Thyroid gland (tissue), 4 donors: ENCODE results near the gene ADAM8. TPM values are rescaled to one million over a fixed set of nuclear protein-coding genes. Genes with fewer than 3 reads are reported as not detected.
"Not testable (repeated sequence)": the region's sequence is repeated elsewhere in the genome, so short reads cannot be mapped to it uniquely, and the experiment has no call there.

Experiments
- DNase-seq, 2 donors: peaks; one replicate each; pipeline ENCODE4 v3.0.0-alpha.2; 2019
- H3K27ac ChIP-seq, 3 donors: fragments of 200-600 bp; sonication (generic); 1 replicate in 2 of 3; 2 replicates in 1 of 3; pipeline ENCODE4 v1.5.1; 2016 to 2019; ENCODE audit warnings: mild to moderate bottlenecking in 1 of 3, moderate library complexity in 1 of 3
- H3K27me3 ChIP-seq: fragments of 200-600 bp; sonication (generic); one replicate; pipeline ENCODE4 v1.5.1; 2019
- H3K36me3 ChIP-seq, 2 donors: fragments of 200-600 bp; sonication (generic); one replicate each; pipeline ENCODE4 v1.5.1; 2016 to 2019
- H3K4me1 ChIP-seq, 2 donors: fragments of 200-600 bp; sonication (generic); one replicate each; pipeline ENCODE4 v1.5.1; 2017 to 2019
- H3K4me3 ChIP-seq, 3 donors: fragments of 200-600 bp; sonication (generic); replicated peaks in 1 of 3; 1 replicate in 2 of 3; 2 replicates in 1 of 3; pipeline ENCODE4 v1.5.1; 2016; ENCODE audit warnings: mild to moderate bottlenecking in 1 of 3
- H3K9me3 ChIP-seq: fragments of 200-600 bp; sonication (generic); one replicate; pipeline ENCODE4 v1.5.1; 2017
- CTCF ChIP-seq, 6 experiments: fragments of 200-600 bp in 3 of 6; fragments of 450-650 bp in 3 of 6; sonication (generic) in 3 of 6; IDR thresholded peaks; one replicate each; pipeline ENCODE4 v1.5.1; 2016 to 2019; ENCODE audit warnings: antibody characterized with exemption in 6 of 6, mild to moderate bottlenecking in 2 of 6, inconsistent platforms in 1 of 6, moderate library complexity in 1 of 6
- POLR2A ChIP-seq, 2 donors: fragments of 450-650 bp; IDR thresholded peaks; one replicate each; pipeline ENCODE4 v1.6.1; 2017; ENCODE audit warnings: antibody characterized with exemption in 2 of 2, mild to moderate bottlenecking in 2 of 2, moderate library complexity in 1 of 2
- WGBS, 2 donors: methylation state at CpG; one replicate each; pipeline ENCODE4 v1.1.5; 2017; 5-methylcytosine and 5-hydroxymethylcytosine counted together
- intact Hi-C: fragments of 100-400 bp; cut with DNase I; formaldehyde crosslinking; loops from one replicate; pipeline ENCODE4 v1.15.1; 2023
- total RNA-seq, 4 donors: library from RNA; depleted of rRNA; stranded (reverse); fragments of >200 nt; gene quantifications; one replicate each; pipeline ENCODE4 v1.2.3, GENCODE V29; 2016

The ADAM8 gene
- total RNA-seq, 4 donors from 2014 or later, result 1.6 to 9.8 (median 2.6) TPM

- Histone ChIP-seq H3K27me3 (peaks cover 14% of the 10 kb centered on the region), H3K9me3 (no peaks in the 10 kb centered on the region), H3K36me3 (no peaks in the 10 kb centered on the region), H3K27ac (no peak overlapping the region), H3K4me1 (peaks cover 6 to 18% of the 10 kb centered on the region in 2 donors), H3K4me3 (no peak overlapping the region)
- TF ChIP-seq POLR2A (IDR thresholded peaks at IDR 0.05) (no peak), CTCF (IDR thresholded peaks at IDR 0.05) (no peak)
- intact Hi-C loops, result no loop called here
- DNase-seq, result peak; percentile 60 to 71
- 14 to 18% methylated on average over 2 to 3 of the region's 13 CpGs for WGBS, 2 donors
Observed at GRCh38 chr10:133324198-133324792, 47.6 kb upstream of the ADAM8 start.

DNA sequence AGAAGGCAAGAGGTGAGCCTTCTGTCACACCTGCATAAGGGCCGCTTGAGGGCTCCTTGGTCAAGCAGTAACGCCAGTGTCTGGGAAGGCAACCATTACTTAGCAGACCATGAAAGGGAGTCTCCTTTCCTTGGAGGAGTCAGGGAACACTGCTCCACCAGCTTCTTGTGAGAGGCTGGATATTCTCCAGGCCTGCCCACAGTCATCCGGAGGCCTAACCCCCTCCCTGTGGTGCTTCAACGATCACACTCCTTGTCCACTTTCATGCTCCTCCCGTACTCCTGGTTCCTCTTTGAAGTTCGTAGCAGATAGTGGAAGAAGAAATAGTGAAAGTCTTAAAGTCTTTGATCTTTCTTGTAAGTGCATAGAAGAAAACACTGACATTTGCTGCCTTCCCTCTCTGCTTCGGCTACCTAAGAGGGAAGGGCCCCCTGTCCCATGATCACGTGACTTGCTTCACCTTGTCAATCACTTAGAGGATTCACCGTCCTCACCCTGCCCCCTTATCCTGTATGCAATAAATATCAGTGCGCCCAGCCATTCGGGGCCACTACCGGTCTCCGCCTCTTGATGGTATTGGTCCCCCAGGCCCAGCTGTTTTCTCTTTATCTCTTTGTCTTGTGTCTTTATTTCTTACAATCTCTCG, 45.5 kb upstream of the ADAM8 start:
- H3K9me3 ChIP-seq, H3K27ac ChIP-seq, intact Hi-C loops, H3K27me3 ChIP-seq, H3K36me3 ChIP-seq, H3K4me3 ChIP-seq: not testable (repeated sequence)
- peaks cover 6 to 23% of the 10 kb centered on the region in 2 donors for H3K4me1 ChIP-seq
- 43 to 48% methylated on average over 12 of the region's 14 CpGs for WGBS, 2 donors
- peak; percentile 71 to 78 for DNase-seq

DNA sequence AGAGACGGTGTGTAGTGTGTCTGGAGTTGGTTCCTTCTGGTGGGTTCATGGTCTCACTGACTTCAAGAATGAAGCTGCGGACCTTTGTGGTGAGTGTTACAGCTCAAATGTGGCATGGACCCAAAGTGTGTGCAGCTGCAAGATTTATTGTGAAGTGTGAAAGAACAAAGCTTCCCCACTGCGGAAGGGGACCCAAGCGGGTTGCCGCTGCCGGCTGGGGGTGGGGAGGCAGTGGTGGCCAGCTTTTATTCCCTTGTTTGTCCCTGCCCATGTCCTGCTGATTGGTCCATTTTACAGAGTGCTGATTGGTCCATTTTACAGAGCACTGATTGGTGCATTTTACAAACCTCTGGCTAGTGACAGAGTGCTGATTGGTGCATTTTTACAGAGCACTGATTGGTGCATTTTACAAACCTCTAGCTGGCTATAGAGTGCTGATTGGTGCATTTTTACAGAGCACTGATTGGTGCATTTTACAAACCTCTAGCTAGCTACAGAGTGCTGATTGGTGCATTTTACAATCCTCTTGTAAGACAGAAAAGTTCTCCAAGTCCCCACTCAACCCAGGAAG, 44.3 kb upstream of the ADAM8 start:
- peaks cover 4 to 19% of the 10 kb centered on the region in 2 donors for H3K4me1 ChIP-seq
- H3K36me3 ChIP-seq, intact Hi-C loops, H3K9me3 ChIP-seq, DNase-seq, H3K4me3 ChIP-seq, H3K27ac ChIP-seq, H3K27me3 ChIP-seq: not testable (repeated sequence)
- 96 to 100% methylated on average over 6 of the region's 6 CpGs for WGBS, 2 donors

- intact Hi-C loops, result no loop called here
- peaks cover 4 to 6% of the 10 kb centered on the region in 2 donors for H3K4me1 ChIP-seq
- no peak overlapping the region for H3K4me3 ChIP-seq
- 0 to 31% methylated on average over 7 to 9 of the region's 51 CpGs for WGBS, 2 donors
- peak; percentile 48 to 52 for DNase-seq
- H3K27ac ChIP-seq, result no peak overlapping the region
- H3K27me3 ChIP-seq, result no peaks in the 10 kb centered on the region
- TF ChIP-seq POLR2A (IDR thresholded peaks at IDR 0.05) (no peak), CTCF (IDR thresholded peaks at IDR 0.05) (peak in 5 of 6 experiments; percentile 36 to 65 (median 51))
- H3K9me3 ChIP-seq, result no peaks in the 10 kb centered on the region
- no peaks in the 10 kb centered on the region for H3K36me3 ChIP-seq
Observed at GRCh38 chr10:133318494-133319127, 41.9 kb upstream of the ADAM8 start.

GRCh38 chr10:133316732-133317131, 40.1 kb upstream of the ADAM8 start:
- TF ChIP-seq POLR2A (IDR thresholded peaks at IDR 0.05) (no peak), CTCF (IDR thresholded peaks at IDR 0.05) (no peak)
- H3K27me3 ChIP-seq, result no peaks in the 10 kb centered on the region
- H3K4me1 ChIP-seq, result peaks cover 4 to 6% of the 10 kb centered on the region in 2 donors
- WGBS, 2 donors, result 83 to 88% methylated on average over 3 to 6 of the region's 7 CpGs
- H3K9me3 ChIP-seq, result no peaks in the 10 kb centered on the region
- H3K4me3 ChIP-seq, result no peak overlapping the region
- intact Hi-C loops, result no loop called here
- H3K36me3 ChIP-seq, result no peaks in the 10 kb centered on the region
- DNase-seq, result no peak
- H3K27ac ChIP-seq, result no peak overlapping the region

DNA sequence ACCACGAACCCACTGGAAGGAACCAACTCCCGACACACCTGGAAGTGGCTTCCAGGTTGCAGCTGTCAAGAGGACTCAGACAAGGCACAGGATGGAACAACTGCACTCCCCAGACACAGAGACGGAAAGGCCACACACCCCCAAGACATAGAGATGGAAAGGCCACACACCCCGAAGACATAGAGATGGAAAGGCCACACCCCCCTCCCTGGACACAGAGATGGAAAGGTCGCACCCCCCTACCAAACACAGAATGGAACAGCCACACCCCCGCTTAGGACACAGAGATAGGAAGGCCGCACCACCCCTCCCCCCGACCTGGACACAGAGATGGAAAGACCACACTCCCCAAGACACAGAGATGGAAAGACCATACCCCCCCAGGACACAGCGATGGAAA, 39.6 kb upstream of the ADAM8 start:
- no peak for DNase-seq
- 94 to 96% methylated on average over 5 to 9 of the region's 9 CpGs for WGBS, 2 donors
- intact Hi-C loops, result no loop called here
- TF ChIP-seq CTCF (IDR thresholded peaks at IDR 0.05) (no peak), POLR2A (IDR thresholded peaks at IDR 0.05) (no peak)
- peaks cover 0 to 3% of the 10 kb centered on the region in 2 donors for H3K36me3 ChIP-seq
- H3K4me1 ChIP-seq, result peaks cover 4 to 6% of the 10 kb centered on the region in 2 donors
- no peaks in the 10 kb centered on the region for H3K27me3 ChIP-seq
- H3K27ac ChIP-seq, result no peak overlapping the region
- H3K9me3 ChIP-seq, result no peaks in the 10 kb centered on the region
- H3K4me3 ChIP-seq, result no peak overlapping the region
